Osteoblast (primary cell): ENCODE data around the gene SEC61A2. TPM values are rescaled to one million over a fixed set of nuclear protein-coding genes. Genes with fewer than 3 reads are reported as not detected.

Source experiments
- DNase-seq: peaks from one replicate; pipeline ENCODE4 v3.0.0; 2011; ENCODE audit warnings: low spot score, mixed read lengths; ENCODE audit not compliant: insufficient read length; ENCODE audit errors: missing footprints
- H2AFZ ChIP-seq: 2 replicates; pipeline ENCODE4 v1.6.0; 2011; ENCODE audit warnings: mild to moderate bottlenecking, low read length
- H3K27ac ChIP-seq: 2 replicates; pipeline ENCODE4 v1.5.1; 2011; ENCODE audit warnings: mild to moderate bottlenecking, low read depth, low read length, moderate library complexity
- H3K27me3 ChIP-seq: 2 replicates; pipeline ENCODE4 v1.6.0; 2012; ENCODE audit warnings: mild to moderate bottlenecking, control low read depth, inconsistent platforms, low read length, moderate library complexity; ENCODE audit not compliant: insufficient read depth
- H3K36me3 ChIP-seq: 2 replicates; pipeline ENCODE4 v1.5.1; 2011; ENCODE audit warnings: mild to moderate bottlenecking, low read length, control low read depth, moderate library complexity; ENCODE audit not compliant: insufficient read depth
- H3K4me1 ChIP-seq: 2 replicates; pipeline ENCODE4 v1.5.1; 2011; ENCODE audit warnings: mild to moderate bottlenecking, low read length, control low read depth, moderate library complexity; ENCODE audit not compliant: insufficient read depth
- H3K4me2 ChIP-seq: 2 replicates; pipeline ENCODE4 v1.6.0; 2011; ENCODE audit warnings: mild to moderate bottlenecking, low read length; ENCODE audit not compliant: insufficient read depth
- H3K4me3 ChIP-seq: fragments of 200-600 bp; sonication (generic); 3 replicates; pipeline ENCODE4 v1.5.1; 2012; ENCODE audit warnings: mild to moderate bottlenecking, low read length, inconsistent platforms; ENCODE audit not compliant: insufficient read depth
- H3K79me2 ChIP-seq: 2 replicates; pipeline ENCODE4 v1.6.0; 2012; ENCODE audit warnings: mild to moderate bottlenecking, low read length, control low read depth, inconsistent platforms; ENCODE audit not compliant: insufficient read depth
- H3K9me3 ChIP-seq: 2 replicates; pipeline ENCODE4 v1.5.1; 2011; ENCODE audit warnings: low read depth, low read length, control low read depth
- H4K20me1 ChIP-seq: 2 replicates; pipeline ENCODE4 v1.6.0; 2012; ENCODE audit warnings: mild to moderate bottlenecking, low read length, control low read depth; ENCODE audit not compliant: insufficient read depth
- total RNA-seq: library from RNA; depleted of rRNA; stranded (reverse); fragments of >200 nt; gene quantifications from 2 replicates; pipeline ENCODE4 v1.2.3, GENCODE V29; 2012
- TF ChIP-seq, protein P1 (sequence below): IDR thresholded peaks from 2 replicates; pipeline ENCODE4 v1.5.1; 2011; ENCODE audit warnings: mild to moderate bottlenecking, low read depth, low read length, moderate library complexity; ENCODE audit errors: extremely low read depth

Gene SEC61A2
- total RNA-seq, 1 donor = 9.4 TPM

DNA sequence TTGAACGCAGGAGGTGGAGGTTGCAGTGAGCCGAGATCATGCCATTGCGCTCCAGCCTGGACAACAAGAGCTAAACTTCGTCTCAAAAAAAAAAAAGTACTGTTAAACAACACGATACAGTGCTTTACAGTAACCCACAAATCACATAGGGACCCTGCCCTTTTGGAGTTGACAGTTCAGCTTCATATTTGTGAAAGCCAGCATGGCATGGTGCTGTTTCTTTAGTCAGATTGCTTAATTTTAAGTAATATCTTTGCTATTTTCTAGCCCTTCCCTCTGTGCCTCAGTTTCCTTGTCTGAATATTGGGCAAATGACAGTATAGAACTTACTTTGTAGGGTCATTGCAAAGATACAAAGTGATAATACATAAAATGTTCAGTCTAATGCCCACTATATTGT, 71.4 kb downstream of the SEC61A2 start:
- Histone ChIP-seq H3K9me3 (no peaks in the 10 kb centered on the region), H2AFZ (no peak overlapping the region), H3K4me3 (no peak overlapping the region), H3K4me1 (no peaks in the 10 kb centered on the region), H3K4me2 (no peak overlapping the region), H3K79me2 (peaks cover 89% of the 10 kb centered on the region), H3K27me3 (no peaks in the 10 kb centered on the region), H3K36me3 (peaks cover 24% of the 10 kb centered on the region), H4K20me1 (peaks cover 19% of the 10 kb centered on the region), H3K27ac (no peak overlapping the region)
- TF ChIP-seq, protein P1, sequence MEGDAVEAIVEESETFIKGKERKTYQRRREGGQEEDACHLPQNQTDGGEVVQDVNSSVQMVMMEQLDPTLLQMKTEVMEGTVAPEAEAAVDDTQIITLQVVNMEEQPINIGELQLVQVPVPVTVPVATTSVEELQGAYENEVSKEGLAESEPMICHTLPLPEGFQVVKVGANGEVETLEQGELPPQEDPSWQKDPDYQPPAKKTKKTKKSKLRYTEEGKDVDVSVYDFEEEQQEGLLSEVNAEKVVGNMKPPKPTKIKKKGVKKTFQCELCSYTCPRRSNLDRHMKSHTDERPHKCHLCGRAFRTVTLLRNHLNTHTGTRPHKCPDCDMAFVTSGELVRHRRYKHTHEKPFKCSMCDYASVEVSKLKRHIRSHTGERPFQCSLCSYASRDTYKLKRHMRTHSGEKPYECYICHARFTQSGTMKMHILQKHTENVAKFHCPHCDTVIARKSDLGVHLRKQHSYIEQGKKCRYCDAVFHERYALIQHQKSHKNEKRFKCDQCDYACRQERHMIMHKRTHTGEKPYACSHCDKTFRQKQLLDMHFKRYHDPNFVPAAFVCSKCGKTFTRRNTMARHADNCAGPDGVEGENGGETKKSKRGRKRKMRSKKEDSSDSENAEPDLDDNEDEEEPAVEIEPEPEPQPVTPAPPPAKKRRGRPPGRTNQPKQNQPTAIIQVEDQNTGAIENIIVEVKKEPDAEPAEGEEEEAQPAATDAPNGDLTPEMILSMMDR = no peak
- no peak for DNase-seq

DNA sequence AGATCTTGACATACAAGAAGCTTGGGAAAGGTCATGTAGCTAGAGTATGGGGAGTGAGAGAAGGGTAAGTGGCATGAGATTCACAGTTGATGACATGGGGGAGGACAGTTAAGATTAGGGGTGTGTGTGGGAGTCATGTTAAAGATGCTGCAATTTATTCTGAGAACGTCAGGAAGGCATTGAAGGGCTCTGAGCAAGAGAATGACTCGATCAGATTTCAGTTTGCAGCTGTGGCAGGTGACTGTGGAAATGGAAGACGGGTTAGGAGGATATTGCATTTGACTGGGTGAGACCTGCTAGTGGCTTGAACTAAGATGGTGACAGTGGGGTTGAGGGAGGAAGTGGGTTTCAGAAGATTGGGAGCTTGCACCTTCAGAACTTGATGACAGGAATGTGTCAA, 72.1 kb downstream of the SEC61A2 start:
- no peaks in the 10 kb centered on the region for H3K9me3 ChIP-seq
- no peak for DNase-seq
- no peak overlapping the region for H3K4me2 ChIP-seq
- no peaks in the 10 kb centered on the region for H3K4me1 ChIP-seq
- H4K20me1 ChIP-seq = peaks cover 23% of the 10 kb centered on the region
- peaks cover 24% of the 10 kb centered on the region for H3K36me3 ChIP-seq
- TF ChIP-seq, protein P1 = no peak
- H3K79me2 ChIP-seq = peaks cover 90% of the 10 kb centered on the region
- no peak overlapping the region for H3K27ac ChIP-seq
- no peak overlapping the region for H3K4me3 ChIP-seq
- no peak overlapping the region for H2AFZ ChIP-seq
- no peaks in the 10 kb centered on the region for H3K27me3 ChIP-seq

DNA sequence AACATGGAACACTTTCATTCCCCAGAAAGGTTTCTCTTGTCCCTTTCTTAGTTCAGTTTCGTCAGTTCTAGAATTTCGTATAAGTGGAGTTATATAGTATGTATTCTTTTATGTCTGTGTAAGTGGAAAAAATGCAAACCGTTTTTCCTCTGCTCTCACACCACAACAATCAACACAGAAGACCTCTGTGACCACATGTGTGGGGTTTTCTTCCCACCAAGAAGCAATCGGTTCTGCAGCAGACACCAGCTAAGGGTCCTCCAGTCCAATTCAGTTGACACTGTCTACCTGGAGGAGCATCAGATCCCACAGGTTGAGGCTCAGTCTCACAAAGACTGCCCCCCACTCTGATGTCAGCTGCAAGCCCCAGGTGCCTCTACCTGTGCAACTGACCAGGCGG, 72.7 kb downstream of the SEC61A2 start:
- no peak overlapping the region for H3K4me3 ChIP-seq
- no peaks in the 10 kb centered on the region for H3K27me3 ChIP-seq
- H3K4me2 ChIP-seq = no peak overlapping the region
- peaks cover 23% of the 10 kb centered on the region for H4K20me1 ChIP-seq
- no peak for DNase-seq
- TF ChIP-seq, protein P1 = no peak
- no peaks in the 10 kb centered on the region for H3K9me3 ChIP-seq
- H2AFZ ChIP-seq = no peak overlapping the region
- H3K36me3 ChIP-seq = peaks cover 24% of the 10 kb centered on the region
- H3K27ac ChIP-seq = no peak overlapping the region
- H3K4me1 ChIP-seq = no peaks in the 10 kb centered on the region
- H3K79me2 ChIP-seq = peaks cover 89% of the 10 kb centered on the region

DNA sequence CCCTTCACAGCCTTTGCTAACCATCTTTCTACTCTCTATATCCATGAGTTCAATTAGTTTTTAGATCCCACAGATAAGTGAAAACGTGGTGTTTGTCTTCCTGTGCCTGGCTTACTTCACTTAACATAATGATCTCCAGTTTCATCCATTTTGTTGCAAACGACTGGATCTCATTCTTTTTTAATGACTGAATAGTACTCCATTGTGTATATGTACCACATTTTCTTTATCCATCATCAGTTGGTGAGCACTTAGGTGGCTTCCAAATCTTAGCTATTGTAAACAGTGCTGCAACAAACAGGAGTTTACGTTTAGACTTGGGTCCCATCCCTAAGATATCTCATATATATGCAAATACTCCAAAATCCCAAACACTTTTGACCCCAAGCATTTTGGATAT, 75.6 kb downstream of the SEC61A2 start:
- Histone ChIP-seq H3K9me3 (no peaks in the 10 kb centered on the region), H3K4me1 (no peaks in the 10 kb centered on the region), H2AFZ (no peak overlapping the region), H4K20me1 (peaks cover 25% of the 10 kb centered on the region), H3K36me3 (peaks cover 31% of the 10 kb centered on the region), H3K27ac (no peak overlapping the region), H3K27me3 (no peaks in the 10 kb centered on the region), H3K4me2 (no peak overlapping the region), H3K79me2 (peaks cover 81% of the 10 kb centered on the region), H3K4me3 (no peak overlapping the region)
- no peak for DNase-seq
- TF ChIP-seq, protein P1 = no peak
